ENCODE results near the gene SLC2A13.

SLC2A13 gene

DNA sequence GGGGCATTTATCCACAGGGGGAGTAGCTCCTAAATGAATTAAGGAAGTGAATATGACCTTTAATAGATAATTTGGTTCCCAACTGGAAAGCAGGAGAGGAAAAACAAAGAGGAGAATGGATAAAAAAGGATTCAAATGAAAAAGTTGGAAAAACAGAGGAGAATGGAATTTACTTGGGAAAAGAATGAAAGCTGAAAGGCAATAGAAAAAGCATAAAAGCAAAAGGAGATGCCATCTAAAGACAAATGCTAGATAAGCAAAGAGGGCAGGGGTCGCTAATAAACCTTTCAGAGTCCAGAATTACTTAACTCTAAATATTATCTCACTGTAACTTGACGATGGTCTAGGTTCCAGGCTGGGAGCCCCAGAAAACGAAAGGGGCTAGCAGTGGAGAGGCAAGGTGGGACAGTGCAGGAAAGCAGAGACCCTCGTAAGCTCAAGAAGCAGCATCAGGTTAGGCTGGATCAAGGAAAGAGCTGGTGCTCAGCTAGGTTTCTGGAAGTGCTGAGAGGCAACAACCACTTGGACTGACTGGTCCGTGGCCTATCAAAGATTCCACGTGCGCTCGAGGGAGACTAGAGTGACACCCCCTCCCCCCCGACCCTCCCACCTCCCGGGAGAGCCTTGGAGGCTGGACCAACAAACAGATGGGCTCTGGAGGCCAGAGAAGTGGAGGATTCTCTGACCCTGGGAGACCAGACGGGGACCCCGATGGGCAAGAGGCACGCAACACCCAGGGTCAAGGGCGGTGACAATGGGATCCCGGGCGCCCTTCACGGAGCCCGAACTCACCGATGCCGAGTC lies 1.2 kb downstream of the SLC2A13 start:
- DNase-seq: peak; percentile 39

GRCh38 chr12:40103043-40103442 lies 2.8 kb downstream of the SLC2A13 start:
- DNase-seq: no peak

DNA sequence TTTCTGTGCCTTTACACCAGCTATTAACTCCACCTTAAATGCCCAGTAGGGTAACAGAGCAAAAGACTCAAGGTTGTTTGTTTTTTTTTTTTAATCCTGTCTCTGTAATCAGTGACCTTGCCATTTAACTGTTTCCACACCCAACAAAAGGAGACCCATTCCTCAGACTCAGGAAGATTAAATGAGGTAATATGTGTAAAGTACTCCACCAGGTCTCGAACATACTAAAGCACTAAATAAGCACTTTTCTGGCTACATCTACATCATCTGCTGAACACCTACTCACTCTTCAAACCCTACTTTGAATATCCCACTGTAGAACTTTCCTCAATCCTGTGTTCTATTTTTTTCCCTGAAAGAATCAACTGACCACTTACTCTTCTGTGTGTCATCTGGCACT lies 4.1 kb downstream of the SLC2A13 start:
- DNase-seq: no peak

DNA sequence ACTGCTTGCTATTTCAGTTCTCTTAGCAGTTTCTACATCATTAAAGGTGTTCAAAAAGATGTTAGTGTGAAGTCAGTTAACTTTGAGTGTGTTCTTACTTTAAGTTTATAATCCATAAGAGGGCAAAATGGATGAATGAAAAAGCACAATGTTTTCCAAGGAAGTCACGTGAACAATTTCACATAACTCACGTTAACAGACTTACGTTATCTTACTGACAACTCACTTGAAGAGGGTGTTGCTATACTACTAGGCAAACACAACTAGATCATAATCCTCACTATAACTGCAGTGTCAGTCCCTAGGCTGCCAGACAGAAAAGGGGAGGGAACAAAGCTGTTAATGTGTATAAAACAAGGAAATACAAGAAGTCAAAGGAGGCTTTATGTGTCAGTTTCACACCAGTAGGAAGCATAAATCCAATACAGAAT lies 6.4 kb downstream of the SLC2A13 start:
- DNase-seq: peak; percentile 77

DNA sequence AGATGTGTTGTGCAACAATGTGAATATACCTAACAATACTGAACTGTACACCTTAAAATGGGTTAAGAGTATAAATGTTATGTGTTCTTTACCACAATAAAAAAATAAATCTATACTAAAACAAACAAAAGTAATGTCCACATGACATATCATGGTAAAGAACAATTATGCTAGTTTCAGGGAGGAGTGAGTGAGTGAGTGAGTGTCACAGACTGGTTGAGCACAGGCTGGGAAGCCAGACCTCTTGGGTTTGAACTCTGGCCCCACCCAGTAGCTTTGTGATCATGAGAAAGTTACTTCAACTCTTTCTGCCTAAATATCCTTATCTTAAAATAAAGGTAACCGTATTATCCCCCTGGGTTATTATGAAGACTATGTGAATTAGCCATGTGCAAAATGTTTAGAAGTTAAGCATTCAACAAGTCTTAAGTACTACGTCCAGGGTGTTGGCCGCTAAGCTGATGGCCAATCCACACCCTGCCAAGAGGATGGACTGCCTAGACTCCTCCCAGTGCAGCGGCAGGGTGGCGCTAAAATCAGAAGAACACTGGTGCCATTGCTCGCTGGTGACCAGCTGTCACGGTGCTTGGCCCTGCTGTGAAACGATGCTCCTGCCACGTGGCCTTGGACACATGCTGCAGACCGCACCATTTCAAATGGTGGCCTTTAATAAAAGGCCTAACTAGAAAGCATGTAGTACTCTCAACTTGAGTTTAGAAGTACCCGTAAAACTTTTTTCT lies 7.3 kb downstream of the SLC2A13 start:
- DNase-seq: no peak

- no peak for DNase-seq
Observed at GRCh38 chr12:40093512-40093911, 12.4 kb downstream of the SLC2A13 start.

DNA sequence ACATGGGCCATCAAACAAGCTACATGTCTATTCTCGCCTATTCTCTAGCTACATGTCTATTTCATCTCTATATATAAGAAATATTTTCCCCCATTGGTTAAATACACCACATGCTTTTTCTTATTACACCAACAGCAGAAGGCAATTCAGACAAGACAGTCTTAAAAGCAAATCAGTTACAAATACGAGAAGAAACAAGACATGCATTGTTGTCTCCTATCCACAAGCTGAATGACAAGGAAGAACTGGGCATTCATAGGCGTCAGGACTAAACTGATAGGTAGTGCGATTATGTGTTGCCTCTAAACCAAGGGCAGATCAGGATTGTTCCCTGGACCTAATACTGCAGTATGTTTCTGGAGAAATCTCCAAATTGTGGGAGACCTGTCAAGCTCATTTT lies 19.4 kb downstream of the SLC2A13 start:
- no peak for DNase-seq

GRCh38 chr12:40078266-40078665 lies 27.6 kb downstream of the SLC2A13 start:
- no peak for DNase-seq

GRCh38 chr12:40075458-40075857 lies 30.4 kb downstream of the SLC2A13 start:
- DNase-seq: no peak

DNA sequence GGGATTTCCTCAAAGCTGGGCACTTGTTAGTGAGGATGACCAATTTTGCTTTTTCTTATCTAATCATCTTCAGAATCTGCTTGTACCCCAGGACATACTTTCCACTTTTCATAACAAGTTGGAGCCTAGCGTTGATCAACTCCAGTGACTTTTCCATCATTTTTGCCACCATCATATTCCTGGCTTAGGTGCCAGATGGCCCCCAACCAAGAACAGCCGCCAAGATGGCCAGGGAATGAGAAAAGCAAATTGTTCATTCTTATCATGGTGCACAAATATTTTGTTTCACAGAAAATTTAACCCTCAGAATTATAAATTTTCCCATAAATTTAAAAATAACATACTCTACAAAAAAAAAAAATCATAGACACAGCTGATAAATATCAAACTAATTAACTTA lies 37.5 kb downstream of the SLC2A13 start:
- no peak for DNase-seq

- DNase-seq: no peak
Observed at GRCh38 chr12:40065636-40066035, 40.2 kb downstream of the SLC2A13 start.

DNA sequence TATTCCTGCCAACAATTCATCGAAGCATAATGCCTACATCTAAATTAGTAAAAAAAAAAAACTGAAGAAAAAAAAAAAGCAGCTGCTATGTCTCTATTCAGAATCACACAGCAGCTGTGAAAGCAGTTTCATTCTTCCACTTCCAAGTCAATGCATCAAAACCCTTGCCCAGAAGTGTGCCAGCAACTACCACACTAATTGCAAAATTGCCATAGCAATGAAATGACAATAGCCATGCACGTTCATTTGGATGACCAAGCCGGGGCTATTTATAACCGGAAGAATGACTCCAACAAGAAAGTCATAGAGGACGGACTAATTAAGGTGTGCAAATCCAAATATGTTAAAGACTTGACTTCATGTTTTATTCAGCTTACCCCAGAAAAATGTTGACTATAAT lies 42.5 kb downstream of the SLC2A13 start:
- DNase-seq: no peak

DNA sequence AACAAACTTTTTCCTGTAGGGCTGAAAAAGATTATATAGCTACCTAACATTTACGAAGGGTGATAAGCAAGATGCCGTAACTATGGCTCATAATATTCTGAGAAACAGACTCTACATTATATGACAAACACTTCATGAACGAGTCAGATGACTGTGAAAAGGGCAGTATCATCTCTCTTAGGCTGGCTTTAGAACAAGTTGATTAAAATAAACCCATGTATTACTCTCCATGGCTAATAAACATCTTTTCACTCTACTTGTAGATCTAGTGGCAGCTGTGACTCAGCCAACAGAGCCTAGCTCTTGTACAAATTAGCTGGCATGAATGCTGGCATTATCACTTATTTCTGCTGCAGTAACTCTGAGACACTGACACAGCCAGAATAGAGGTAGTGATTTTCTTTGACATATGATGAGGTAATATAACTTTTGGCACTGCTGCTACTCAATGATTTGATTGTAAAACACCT lies 47.1 kb downstream of the SLC2A13 start:
- no peak for DNase-seq

DNA sequence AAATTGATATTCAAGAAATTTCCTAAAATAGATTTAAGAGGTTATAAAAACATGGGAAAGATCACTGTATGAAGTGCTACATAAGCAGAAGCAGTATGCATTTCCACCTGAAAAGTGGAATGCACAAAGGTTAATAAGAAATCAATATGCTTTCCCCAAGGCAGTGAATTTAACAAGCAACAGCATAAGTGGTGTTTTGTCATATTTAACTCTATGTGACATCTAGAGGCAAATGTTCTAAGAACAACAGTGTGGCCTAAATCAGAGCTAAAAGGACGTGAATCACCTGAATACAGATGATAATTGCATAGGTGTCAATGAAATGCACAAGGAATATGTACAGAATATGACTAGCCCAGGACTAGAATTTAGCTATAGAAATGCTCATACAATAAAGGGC lies 49.5 kb downstream of the SLC2A13 start:
- DNase-seq: no peak

GRCh38 chr12:40055776-40056175 lies 50.1 kb downstream of the SLC2A13 start:
- no peak for DNase-seq

DNA sequence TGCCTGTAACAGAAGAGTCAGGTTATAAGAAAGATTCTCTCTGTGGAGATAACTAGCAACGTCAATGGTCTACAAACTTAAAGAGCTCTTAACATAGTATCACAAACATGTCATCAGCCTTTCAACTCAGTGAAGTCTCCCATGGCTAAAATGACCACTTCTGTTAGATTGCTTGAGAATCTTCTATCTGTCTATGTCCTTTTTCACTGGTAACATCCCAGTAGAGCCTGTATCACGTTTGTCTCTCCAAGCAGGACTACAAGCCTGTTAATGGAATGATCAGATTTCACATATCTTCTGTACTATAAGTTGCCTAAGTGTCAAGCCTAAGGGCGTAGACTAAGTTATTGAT lies 50.7 kb downstream of the SLC2A13 start:
- no peak for DNase-seq

GRCh38 chr12:40054555-40055227 lies 51.2 kb downstream of the SLC2A13 start:
- DNase-seq: no peak

GRCh38 chr12:40049268-40049667 lies 56.6 kb downstream of the SLC2A13 start:
- no peak for DNase-seq

GRCh38 chr12:40047002-40047401 lies 58.9 kb downstream of the SLC2A13 start:
- DNase-seq: peak; percentile 10

DNA sequence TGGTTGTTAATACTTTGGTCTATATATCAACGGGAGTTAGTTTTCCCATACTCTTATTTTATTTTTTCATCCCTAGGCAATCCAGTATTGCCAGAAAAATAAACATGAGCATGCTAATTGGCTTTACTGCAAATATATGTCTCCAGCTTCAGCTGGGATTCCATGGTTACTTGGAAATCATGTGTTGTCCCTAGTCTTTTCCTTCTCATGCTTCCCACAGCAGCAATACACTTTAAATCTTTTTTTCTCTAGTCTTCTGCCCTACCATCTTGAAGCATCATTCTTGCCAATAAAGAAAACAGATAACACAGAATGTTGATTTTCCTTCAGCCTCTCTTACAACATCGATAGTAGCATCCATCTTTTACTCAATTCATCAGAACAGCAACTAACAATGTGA lies 60.2 kb downstream of the SLC2A13 start:
- DNase-seq: no peak

- DNase-seq: no peak
Observed at GRCh38 chr12:40044396-40044795, 61.5 kb downstream of the SLC2A13 start.

GRCh38 chr12:40039598-40039997 lies 66.3 kb downstream of the SLC2A13 start:
- DNase-seq: no peak

GRCh38 chr12:40038619-40039018 lies 67.3 kb downstream of the SLC2A13 start:
- DNase-seq: no peak

DNA sequence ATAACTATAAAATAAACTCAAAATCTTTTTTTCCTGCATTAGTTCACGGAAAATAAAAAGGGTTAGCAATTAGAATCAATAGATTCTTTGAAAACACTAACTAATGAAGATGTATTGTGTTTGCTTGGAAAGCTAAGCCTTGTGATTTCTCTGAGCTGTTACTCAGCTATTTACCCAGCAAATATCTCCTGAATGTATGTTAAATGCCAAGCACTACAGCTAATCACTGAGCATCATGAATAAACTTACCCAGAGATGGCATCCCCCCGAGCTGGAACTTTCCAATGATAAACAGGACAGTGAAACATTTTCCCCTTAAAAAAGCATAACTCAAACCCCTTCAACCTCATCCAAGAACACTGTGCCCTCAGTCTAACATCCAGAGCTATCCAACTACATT lies 71.2 kb downstream of the SLC2A13 start:
- DNase-seq: no peak
